ENCODE data around the gene SLC25A12.

DNA sequence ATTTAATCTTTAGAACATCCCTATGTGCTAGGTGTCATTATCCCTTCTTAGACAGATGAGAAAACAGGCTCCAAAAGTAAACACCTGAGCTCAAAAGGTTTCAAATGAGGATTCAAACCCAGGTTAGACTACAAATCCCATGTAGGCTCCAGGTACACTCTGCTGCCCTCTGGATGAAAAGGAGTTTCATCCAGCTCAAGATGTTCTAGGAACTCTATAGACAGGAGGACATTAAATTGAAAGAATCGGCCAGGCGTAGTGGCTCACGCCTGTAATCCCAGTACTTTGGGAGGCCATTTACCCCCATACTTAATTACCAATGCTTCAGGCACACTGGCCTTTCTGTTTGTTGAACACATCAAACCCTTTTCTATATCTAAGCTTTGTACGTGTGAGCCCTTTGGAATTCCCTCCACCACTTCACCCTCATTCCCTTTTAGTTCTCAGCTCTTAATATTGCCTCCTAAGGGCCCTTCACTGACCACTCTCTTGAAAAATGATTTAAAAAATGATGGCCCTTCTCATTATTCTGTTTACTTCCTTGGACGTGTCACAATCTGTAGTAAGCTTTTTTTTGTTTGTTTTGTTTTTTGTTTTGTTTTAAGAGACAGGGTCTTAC, 10.7 kb downstream of the SLC25A12 start:
- TF ChIP-seq CTCF (IDR thresholded peaks at IDR 0.05) (no peak), POLR2AphosphoS5 (IDR thresholded peaks at IDR 0.05) (no peak)
